GM19328 (cell line): ENCODE results near the gene CTNNA1.

Source experiments
- ATAC-seq: cut with Tn5 transposase; IDR thresholded peaks from one replicate; pipeline ENCODE4 v1.9.1; 2021; ENCODE audit warnings: mild to moderate bottlenecking, moderate library complexity; ENCODE audit not compliant: unreplicated experiment

The CTNNA1 gene

GRCh38 chr5:138961221-138961620 is 208.0 kb downstream of the CTNNA1 start:
- no peak for ATAC-seq

DNA sequence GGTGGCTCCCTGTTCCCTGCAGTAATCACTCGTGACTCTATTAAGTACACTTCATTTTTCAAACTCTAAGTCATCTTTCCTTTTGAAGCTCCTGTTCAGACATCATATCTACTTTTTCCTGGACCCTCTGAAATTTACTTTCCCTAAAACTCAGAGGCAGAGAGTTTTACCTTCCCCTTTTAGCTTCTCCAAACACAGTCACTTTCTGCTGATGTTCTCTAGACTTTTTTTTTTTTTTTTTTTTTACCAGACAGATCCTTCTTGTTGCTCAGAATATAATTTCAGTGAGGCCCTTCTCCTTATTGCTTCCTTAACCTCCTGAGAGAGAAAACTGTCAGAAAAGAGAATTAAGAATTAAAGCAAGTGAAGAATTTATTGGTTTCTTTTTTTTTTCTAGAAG is 208.5 kb downstream of the CTNNA1 start:
- ATAC-seq = no peak

DNA sequence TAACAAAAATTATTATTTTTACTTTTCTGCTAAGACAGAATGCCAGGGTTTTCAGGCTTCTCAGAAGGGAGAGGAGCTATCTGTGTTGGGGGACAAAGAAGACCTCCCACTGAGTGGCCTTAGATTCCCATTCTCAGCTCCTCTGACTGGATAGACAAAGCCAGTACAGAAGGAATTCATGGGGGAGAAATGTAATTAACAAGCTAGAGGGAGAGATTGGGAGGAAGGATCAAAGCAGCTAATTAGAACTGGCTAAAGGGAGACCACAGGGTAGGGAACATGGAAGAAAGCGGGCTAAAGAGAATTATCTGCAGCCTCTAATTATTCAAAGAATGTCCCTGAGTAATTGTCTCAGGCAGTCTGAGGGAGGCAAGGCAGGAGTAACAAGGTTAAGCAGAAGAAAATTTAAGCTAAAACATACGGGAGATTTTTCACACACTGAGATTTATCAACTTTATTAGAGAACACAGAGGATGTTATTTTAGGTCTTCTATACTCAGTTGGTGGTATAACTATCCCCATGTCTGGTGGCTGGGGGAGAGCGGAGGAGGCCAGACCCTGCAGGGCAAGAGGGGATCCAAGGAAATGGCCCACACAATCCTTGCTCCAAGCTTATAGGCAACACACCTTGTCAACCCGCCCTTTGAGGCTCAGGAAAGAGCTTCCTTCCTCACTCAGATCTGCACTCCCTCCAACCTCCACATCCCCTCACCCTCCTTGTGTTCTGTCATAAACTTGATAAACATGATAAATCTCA is 209.6 kb downstream of the CTNNA1 start:
- no peak for ATAC-seq

DNA sequence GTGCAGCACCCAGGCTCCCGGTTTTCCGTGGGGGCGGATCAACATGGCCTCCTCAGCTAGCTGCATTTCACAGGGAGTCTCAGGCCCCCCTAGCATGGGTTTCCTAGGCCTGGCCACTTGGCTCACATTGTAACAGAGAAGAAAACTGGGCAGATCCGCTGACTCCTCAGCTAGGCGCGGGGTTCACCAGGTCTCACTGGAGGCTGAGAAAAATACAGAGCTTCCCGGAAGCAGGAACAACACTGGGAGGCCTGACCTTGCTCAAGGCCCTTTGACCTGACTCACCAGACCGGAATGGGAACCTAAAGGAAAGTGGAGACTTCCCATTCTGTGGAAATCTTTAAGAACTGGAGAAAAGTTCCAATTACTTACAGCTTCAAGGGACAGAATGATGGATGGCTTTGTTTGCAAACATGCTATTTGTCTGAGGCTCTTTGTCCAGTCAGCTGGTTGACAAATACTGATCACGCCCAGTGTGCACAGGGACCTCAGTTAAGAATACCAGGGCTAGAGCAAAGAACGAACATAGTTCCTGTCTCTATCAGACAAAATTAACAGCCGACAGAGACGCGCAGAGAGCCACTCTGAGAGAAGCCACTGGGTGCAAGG is 210.6 kb downstream of the CTNNA1 start:
- no peak for ATAC-seq

- no peak for ATAC-seq
These were observed 211.5 kb downstream of the CTNNA1 start for GRCh38 chr5:138964647-138965201.

DNA sequence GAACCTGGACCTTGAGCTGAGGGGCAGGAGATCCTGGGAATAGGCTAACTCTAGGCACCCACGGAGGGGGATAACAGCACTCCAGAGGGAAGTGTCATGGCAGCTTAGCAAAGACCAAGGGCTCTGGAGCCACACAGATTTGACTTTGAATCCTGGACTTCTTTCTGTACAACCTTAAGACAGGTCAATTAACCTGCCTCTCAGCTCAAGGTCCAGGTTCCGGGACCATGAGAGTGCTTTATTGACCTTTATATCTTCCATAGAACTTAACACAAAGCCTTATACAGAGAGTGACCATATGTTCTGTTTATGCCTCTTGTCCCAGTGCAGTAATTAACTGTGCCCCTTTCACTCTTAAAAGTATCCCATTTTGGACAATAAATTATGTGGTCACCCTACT is 212.4 kb downstream of the CTNNA1 start:
- ATAC-seq = no peak

DNA sequence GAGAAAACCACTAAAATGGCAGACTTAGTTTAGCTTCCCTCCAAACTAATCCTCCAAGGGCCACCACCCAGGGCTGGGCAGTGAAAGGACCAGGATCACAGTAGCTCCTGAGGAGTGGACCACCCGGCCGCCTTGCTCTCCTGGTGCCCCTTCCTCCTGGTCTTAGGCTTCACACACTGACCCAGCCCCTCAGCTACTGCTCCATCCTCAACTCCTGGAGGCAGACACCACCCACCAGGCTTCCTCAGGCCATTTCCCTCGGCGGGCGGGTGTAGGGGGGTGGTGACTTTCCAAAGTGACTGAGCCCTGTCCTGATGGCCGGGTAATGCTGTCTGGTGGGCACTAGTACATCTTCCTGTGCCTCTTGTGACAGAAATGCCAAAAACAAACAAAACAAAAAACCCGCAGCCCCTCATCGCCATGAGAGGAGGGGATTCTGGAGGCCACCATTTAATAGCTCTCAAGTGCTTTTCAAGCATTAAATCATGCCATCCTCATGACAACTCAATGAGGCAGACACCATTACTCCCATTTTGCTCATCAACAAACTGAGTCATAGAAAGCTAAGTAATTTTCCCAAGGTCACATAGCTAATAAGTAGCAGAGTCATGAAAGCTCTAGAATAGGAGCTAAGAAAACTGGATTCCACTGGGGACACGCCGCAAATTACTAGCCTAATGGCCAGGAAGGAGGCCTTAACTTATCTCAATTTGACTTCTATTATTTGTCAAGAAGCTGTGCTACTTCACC is 213.2 kb downstream of the CTNNA1 start:
- ATAC-seq = no peak

- ATAC-seq = no peak
These were observed 214.7 kb downstream of the CTNNA1 start for GRCh38 chr5:138967791-138968448.

GRCh38 chr5:138968601-138969000 is 215.4 kb downstream of the CTNNA1 start:
- no peak for ATAC-seq

DNA sequence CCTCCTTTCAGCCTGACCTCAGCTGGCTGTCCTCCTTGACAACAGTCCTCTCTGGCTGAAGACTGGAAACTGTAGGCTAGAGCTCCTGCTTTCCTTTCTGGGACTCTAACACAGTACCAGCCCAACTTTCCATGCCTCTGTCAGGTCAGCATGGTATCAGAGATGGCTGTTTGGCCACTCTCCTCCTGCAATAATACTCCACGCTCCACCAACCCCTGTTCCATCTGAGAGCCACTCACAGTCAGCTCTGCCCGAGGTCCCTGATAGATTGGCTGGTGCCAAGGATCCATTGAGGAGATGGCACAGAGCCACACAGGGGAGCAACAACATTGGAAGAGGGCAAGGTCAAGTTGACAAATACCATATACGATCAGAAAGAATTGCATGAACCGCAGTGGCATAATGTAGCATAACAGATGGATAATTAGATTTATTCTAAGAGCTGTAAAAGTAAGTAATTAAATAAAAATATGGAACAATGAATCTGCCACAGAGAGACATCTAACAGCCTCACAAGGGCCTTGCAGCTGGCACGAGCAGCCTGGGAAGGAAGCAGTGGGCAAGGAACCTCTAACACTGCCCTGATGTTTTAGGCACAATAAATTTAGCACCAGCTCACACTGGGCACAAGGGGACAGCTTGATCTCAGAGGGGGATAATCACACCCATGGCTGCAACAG is 216.2 kb downstream of the CTNNA1 start:
- ATAC-seq = no peak

GRCh38 chr5:138972230-138972629 is 219.0 kb downstream of the CTNNA1 start:
- no peak for ATAC-seq

DNA sequence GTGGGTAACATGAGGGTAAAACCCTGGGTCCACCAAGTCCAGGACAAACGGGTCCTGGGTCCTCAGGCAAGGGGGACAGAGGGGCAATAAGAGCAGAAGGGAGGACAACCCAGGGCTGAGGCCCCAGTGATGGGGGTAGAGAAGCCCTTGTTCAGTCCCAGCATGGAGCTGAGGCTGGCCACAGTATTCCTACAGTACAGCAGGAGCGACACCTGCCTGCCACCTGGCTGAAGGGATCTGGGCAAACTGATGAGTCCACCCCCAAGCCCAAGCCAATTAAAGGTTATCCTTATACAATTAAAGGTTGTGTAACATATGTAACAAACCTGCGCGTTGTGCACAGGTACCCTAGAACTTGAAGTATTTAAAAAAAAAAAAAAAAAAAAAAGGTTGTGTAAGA is 219.6 kb downstream of the CTNNA1 start:
- no peak for ATAC-seq

DNA sequence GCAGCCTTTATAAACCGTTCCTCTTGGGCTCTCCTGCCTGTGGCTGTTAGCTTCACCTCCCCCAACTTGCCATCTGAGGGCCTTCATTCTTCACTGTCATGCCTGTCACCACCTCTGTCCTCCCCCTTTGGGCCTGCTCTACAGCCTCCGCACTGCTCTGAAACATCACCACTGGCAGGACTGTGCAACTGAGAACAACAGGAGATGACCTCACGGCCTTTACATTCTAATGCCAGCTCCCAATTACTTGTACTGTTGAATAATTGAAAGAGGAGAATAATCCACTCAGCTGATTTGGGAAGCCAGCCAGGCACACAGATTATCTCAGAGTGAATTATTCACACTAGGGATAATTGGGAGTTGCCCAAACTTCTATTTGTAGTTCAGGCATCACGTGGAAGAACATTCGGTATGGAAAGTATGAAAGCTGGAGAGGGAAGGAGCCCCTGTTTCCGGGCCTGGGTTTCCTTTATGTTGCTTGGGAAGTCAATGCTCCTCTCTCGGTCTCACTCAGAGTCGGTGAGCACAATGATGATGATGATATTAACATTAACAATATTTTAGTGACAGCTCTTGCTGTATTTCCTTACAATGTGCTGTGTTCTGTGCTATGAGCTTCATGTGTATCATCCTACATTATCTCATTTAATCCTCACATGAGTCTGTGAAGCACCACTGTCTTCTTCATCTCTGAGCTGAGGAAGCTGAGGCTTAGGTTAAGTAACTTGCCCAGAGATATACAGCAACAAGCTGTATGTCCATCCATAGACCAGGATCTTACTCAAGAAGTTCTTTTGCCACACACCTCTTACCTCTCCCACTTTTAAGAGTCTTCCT is 221.2 kb downstream of the CTNNA1 start:
- ATAC-seq = no peak

GRCh38 chr5:138975098-138975847 is 222.0 kb downstream of the CTNNA1 start:
- no peak for ATAC-seq

- no peak for ATAC-seq
These were observed 224.9 kb downstream of the CTNNA1 start for GRCh38 chr5:138978080-138978479.

DNA sequence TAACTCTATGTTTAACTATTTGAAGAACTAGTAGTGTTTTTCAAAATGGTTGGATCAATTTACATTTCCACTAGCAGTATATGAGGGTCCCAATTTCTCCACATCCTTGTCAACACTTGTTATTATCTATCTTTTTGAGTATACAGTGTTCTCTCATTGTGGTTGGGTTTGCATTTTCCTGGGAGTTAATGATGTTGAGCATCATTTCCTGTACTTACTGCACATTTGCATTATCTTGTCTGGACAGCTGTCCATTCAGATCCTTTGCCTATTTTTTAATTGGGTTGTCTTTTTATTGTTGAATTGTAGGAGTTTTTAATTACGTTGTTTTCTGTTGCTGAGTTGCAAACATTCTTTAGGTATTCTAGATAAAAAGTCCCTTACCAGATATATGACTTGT is 225.4 kb downstream of the CTNNA1 start:
- no peak for ATAC-seq

DNA sequence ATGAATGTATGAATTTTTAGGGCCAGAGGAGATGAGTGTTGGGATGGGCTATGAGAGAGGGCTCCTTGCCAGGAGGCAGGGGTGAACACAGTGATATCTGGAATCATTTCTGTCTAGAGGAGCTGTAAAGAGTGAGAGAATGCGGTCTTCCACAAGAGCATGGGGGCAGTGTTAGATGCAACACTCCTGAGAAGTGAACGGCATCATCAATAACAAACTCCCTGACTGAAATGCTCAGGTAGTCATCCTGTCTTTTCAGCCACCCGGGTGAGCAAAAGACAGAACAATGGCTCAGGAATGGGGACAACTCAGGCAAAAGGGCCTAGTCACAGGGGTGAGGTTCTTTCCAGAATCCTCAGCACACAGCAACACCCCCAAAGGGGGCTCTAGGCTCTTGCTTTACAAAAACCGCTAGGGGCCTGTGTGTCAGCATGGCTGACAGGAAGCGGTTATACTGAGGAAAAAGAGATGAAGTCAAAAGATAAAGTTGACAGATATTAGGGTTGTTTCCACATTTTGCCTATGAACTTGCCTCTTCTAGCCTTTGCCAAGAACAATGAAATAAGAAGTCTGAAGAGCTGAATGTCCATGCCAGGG is 226.6 kb downstream of the CTNNA1 start:
- no peak for ATAC-seq

GRCh38 chr5:138980441-138980840 is 227.2 kb downstream of the CTNNA1 start:
- no peak for ATAC-seq

DNA sequence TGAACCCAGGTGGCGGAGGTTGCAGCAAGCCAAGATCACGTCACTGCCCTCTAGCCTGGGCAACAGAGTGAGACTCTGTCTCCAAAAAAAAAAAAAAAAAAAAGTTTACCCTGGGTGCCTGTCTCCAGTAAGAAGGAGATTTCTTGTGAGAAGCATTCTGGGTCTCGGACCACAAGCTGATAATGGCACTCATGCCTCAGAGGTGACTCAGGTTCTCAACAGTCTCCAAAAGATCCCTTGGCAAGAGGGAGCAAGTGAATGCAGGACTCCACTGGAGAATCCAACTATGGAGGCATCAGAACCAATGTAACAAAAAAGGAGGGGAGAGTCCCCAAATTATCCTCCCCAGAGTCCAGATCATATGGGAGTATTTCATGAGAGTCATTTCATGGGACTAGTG is 227.9 kb downstream of the CTNNA1 start:
- no peak for ATAC-seq
